8988T (cell line): ENCODE data around the gene IFT25.
"Not testable (repeated sequence)": the region's sequence is repeated elsewhere in the genome, so short reads cannot be mapped to it uniquely, and the experiment has no call there.

ENCODE experiments used
- DNase-seq: peaks from one replicate; pipeline ENCODE4 v3.0.0; 2011

IFT25 gene

GRCh38 chr1:53883600-53883999 lies 61.9 kb downstream of the IFT25 start:
- DNase-seq, result not testable (repeated sequence)

DNA sequence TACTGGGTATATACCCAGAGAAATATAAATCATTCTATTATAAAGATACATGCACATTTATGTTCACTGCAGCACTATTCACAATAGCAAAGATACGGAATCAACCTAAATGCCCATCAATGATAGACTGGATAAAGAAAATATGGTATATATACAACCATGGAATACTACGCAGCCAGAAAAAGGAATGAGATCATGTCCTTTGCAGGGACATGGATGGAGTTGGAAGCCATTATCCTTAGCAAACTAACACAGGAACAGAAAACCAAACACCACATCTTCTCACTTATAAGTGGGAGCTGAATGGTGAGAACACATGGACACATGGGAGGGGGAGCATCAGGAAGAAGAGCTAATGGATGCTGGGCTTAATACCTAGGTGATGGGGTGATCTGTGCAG lies 63.6 kb downstream of the IFT25 start:
- DNase-seq, result not testable (repeated sequence)

DNA sequence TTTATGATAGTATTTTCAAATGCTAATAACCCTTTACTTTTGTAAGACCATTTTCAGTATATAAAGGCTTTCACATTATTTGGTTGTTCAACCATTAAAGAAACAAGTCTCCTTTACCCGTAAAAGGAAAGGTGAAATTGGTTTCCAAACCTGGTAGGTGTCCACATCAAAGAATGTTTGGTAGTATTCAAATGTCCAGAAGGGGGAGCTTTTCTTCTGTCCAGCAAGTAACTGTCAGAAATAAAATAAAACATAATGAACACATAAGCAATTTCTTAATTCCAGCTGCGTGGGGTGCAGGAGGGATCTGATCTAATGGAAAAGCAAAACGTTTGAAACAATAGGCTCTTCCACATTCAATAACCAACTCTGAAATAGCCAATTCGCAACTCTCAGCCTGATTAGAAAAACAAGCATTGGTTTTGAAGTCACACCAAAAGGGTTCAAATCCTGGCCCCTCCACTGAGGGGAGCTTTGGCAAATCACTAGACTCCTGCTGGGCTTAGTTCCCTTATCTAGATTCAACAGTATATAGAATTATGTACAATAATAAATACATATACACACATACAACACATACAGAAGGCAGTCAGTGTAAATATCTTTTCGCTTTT lies 66.9 kb downstream of the IFT25 start:
- no peak for DNase-seq

DNA sequence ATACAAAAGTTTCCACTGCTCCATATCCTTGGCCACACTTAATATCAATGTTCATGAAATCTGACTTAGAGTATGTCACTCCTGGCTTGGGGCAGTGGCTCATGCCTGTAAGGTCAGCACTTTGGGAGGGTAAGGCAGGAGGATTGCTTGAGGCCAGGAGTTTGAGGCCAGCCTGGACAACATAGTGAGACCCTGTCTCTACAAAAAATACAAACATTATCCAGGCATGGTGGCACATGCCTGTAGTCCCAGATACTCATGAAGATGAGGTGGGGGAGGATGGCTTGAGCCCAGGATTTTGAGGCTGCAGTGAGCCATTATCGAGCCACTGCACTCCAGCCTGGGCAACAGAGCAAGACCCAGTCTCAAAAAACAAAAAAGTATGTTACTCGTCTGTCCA lies 70.3 kb downstream of the IFT25 start:
- DNase-seq, result not testable (repeated sequence)

DNA sequence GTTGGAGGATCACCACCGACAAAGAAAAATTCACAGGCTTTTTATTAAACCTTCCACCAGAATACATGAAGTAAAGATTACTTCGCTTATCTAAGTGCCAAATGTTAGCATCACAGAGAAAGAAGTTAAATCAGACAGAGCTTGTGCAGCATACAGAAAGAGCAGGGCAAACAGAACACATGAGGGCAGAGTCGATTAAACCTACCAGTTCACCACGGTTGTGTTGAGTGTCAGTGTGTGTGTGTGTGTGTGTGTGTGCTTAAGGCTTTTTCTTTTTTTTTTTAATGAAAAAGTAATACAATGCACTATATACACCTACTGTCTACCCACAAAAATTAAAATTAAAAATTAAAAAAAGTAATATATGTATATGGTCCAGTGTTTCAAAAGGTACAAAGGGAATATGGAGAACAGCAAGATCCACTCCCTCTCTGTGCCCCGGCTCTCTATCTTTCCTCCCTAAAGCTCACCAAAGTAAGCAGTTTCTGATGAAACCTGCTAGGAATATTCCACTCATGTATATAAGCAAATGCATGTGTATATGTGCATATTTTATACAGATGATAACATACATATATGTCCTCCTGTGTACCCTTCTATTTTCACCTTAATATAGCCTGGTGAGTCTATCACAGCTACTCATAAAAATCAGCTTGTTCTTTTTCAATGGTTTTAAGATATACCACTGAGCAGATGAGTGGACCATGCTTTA lies 73.6 kb downstream of the IFT25 start:
- no peak for DNase-seq
